Fibroblast of villous mesenchyme (primary cell): ENCODE results near the gene CMYA5. TPM values are rescaled to one million over a fixed set of nuclear protein-coding genes. Genes with fewer than 3 reads are reported as not detected.

Experiments used
- DNase-seq: peaks from one replicate; pipeline ENCODE4 v3.0.0-alpha.2; 2010; ENCODE audit warnings: low read depth
- H3K4me3 ChIP-seq: 2 replicates; pipeline ENCODE4 v1.5.1; 2011; ENCODE audit warnings: low read depth, mild to moderate bottlenecking, low read length
- total RNA-seq: library from RNA; depleted of rRNA; stranded (reverse); fragments of >200 nt; gene quantifications from 2 replicates; pipeline ENCODE4 v1.2.3, GENCODE V29; 2012
- TF ChIP-seq, protein P1 (sequence below): IDR thresholded peaks from 2 replicates; pipeline ENCODE4 v1.5.1; 2012; ENCODE audit warnings: low read depth, mild to moderate bottlenecking, low read length; ENCODE audit not compliant: insufficient read depth

The CMYA5 gene
- total RNA-seq, 1 donor: 1.7 TPM

DNA sequence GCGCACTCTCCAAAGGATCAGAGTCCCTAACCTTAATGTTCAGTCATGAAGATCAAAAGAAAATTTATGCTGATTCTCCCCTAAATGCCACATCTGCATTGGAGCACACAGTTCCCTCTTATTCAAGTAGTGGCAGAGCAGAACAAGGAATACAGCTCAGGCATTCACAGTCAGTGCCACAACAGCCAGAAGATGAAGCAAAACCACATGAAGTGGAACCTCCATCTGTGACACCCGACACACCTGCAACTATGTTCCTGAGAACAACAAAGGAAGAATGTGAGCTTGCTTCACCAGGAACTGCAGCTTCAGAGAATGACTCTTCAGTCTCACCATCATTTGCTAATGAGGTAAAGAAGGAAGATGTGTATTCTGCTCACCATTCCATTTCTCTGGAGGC, 40.0 kb downstream of the CMYA5 start:
- no peak overlapping the region for H3K4me3 ChIP-seq
- no peak for DNase-seq
- TF ChIP-seq, protein P1, sequence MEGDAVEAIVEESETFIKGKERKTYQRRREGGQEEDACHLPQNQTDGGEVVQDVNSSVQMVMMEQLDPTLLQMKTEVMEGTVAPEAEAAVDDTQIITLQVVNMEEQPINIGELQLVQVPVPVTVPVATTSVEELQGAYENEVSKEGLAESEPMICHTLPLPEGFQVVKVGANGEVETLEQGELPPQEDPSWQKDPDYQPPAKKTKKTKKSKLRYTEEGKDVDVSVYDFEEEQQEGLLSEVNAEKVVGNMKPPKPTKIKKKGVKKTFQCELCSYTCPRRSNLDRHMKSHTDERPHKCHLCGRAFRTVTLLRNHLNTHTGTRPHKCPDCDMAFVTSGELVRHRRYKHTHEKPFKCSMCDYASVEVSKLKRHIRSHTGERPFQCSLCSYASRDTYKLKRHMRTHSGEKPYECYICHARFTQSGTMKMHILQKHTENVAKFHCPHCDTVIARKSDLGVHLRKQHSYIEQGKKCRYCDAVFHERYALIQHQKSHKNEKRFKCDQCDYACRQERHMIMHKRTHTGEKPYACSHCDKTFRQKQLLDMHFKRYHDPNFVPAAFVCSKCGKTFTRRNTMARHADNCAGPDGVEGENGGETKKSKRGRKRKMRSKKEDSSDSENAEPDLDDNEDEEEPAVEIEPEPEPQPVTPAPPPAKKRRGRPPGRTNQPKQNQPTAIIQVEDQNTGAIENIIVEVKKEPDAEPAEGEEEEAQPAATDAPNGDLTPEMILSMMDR: no peak

DNA sequence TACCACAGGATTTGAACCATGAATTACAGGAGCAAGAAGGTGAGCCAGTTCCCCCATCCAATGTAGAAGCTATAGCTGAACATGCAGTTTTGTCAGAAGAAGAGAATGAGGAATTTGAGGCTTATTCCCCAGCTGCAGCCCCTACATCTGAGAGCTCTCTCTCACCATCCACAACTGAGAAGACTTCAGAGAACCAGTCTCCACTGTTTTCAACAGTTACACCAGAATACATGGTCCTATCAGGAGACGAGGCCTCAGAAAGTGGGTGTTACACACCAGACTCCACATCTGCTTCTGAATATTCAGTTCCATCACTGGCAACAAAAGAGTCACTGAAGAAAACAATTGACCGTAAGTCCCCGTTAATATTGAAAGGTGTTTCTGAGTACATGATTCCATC, 40.9 kb downstream of the CMYA5 start:
- DNase-seq: no peak

DNA sequence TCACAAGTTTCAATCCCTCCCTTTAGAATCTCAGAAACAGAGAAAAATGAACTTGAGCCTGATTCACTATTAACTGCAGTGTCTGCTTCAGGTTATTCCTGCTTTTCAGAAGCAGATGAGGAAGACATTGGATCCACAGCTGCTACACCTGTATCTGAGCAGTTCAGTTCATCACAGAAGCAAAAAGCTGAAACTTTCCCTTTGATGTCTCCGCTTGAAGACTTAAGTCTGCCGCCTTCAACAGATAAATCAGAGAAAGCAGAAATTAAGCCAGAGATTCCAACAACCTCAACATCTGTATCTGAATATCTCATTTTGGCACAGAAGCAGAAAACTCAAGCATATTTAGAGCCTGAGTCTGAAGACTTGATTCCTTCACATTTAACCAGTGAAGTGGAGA, 42.1 kb downstream of the CMYA5 start:
- no peak for DNase-seq
- TF ChIP-seq, protein P1: no peak
- H3K4me3 ChIP-seq: no peak overlapping the region

More for the DNA sequence above, 40.9 kb downstream of the CMYA5 start:
- no peak overlapping the region for H3K4me3 ChIP-seq
- TF ChIP-seq, protein P1: no peak

DNA sequence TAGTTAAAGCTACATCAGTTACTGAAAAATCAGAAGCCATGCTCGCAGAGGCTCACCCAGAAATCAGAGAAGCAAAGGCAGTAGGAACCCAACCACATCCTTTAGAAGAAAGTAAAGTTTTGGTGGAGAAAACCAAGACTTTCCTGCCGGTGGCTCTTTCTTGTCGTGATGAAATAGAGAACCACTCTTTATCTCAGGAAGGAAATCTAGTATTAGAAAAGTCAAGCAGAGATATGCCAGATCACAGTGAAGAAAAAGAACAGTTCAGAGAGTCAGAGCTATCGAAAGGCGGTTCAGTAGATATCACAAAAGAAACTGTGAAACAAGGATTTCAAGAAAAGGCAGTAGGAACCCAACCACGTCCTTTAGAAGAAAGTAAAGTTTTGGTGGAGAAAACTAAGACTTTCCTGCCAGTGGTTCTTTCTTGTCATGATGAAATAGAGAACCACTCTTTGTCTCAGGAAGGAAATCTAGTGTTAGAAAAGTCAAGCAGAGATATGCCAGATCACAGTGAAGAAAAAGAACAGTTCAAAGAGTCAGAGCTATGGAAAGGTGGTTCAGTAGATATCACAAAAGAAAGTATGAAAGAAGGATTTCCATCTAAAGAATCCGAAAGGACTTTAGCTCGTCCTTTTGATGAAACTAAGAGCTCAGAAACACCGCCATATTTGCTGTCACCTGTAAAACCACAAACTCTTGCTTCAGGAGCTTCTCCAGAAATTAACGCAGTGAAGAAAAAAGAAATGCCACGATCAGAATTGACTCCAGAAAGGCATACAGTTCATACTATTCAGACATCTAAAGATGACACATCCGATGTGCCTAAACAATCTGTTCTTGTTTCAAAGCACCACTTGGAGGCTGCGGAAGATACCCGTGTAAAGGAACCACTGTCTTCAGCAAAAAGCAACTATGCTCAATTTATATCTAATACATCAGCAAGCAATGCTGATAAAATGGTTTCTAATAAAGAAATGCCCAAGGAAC, 47.2 kb downstream of the CMYA5 start:
- no peak for DNase-seq
- TF ChIP-seq, protein P1: no peak
- H3K4me3 ChIP-seq: no peak overlapping the region

DNA sequence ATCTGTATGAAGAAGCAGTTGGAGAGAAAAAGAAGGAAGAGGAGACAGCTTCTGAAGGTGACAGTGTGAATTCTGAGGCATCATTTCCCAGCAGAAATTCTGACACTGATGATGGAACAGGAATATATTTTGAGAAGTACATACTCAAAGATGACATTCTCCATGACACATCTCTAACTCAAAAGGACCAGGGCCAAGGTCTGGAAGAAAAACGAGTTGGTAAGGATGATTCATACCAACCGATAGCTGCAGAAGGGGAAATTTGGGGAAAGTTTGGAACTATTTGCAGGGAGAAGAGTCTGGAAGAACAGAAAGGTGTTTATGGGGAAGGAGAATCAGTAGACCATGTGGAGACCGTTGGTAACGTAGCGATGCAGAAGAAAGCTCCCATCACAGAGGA, 48.7 kb downstream of the CMYA5 start:
- no peak for DNase-seq
- TF ChIP-seq, protein P1: no peak
- no peak overlapping the region for H3K4me3 ChIP-seq

DNA sequence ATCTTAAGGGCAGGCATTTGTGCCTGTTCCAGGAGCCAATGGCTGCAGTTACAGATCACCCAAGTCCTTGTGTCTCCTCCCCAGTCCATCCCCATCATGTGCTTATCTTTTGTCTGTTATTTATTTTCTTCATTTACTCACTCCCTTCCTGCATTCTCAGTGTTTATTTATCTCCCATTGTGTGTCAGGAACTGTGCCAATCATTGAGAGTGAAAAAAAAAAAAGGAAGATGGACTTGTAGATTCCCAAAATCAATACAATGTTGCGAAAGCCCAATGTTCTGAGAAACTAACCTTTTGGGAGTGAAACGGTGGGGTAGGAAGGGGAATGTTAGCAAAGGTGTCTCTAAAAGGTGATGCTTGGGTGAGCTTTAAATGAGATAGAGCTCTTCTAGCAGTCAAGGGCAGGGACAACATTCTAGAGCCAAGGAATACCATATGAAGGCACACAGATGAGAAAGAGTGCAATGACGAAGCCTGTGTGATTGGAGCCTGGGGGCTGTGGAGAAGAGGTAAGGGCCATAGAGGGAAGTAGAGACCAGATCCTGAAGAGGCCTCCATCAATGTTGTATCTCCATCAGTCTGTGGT, 53.0 kb downstream of the CMYA5 start:
- H3K4me3 ChIP-seq: no peak overlapping the region
- no peak for DNase-seq
- TF ChIP-seq, protein P1: no peak
